Measurements from ENCODE around the gene EZH2. TPM values are rescaled to one million over a fixed set of nuclear protein-coding genes. Genes with fewer than 3 reads are reported as not detected.

EZH2 gene
- total and polyA plus RNA-seq, 4 donors, result 3.6 to 14.8 (median 4.4) TPM

GRCh38 chr7:148828965-148829364 lies 55.1 kb downstream of the EZH2 start:
- H3K9ac ChIP-seq (ENCODE audit: insufficient read depth in 1 of 2, low read length in 2 of 2), result no peak overlapping the region
- DNase-seq, result no peak

GRCh38 chr7:148825338-148825737 lies 58.8 kb downstream of the EZH2 start:
- Histone ChIP-seq H3K27ac (ENCODE audit: low read depth in 1 of 2, low read length in 1 of 2) (no peak overlapping the region), H3K4me1 (ENCODE audit: control insufficient read depth in 5 of 5, insufficient read depth in 5 of 5, low read length in 5 of 5) (no peaks in the 10 kb centered on the region), H3K27me3 (ENCODE audit: control insufficient read depth in 3 of 3, insufficient read depth in 3 of 3, low read length in 2 of 3) (no peaks in the 10 kb centered on the region), H3K36me3 (ENCODE audit: control insufficient read depth in 4 of 4, insufficient read depth in 4 of 4, low read length in 4 of 4) (peaks cover 0 to 9% (median 1%) of the 10 kb centered on the region in 4 donors), H3K9ac (ENCODE audit: insufficient read depth in 1 of 2, low read length in 2 of 2) (no peak overlapping the region), H3K9me3 (ENCODE audit: control insufficient read depth in 4 of 4, insufficient read depth in 3 of 4, low read length in 3 of 4) (no peaks in the 10 kb centered on the region), H3K4me3 (no peak overlapping the region)
- 75 to 80% methylated on average over 5 of the region's 5 CpGs for WGBS, 2 donors
- TF ChIP-seq, protein P1, sequence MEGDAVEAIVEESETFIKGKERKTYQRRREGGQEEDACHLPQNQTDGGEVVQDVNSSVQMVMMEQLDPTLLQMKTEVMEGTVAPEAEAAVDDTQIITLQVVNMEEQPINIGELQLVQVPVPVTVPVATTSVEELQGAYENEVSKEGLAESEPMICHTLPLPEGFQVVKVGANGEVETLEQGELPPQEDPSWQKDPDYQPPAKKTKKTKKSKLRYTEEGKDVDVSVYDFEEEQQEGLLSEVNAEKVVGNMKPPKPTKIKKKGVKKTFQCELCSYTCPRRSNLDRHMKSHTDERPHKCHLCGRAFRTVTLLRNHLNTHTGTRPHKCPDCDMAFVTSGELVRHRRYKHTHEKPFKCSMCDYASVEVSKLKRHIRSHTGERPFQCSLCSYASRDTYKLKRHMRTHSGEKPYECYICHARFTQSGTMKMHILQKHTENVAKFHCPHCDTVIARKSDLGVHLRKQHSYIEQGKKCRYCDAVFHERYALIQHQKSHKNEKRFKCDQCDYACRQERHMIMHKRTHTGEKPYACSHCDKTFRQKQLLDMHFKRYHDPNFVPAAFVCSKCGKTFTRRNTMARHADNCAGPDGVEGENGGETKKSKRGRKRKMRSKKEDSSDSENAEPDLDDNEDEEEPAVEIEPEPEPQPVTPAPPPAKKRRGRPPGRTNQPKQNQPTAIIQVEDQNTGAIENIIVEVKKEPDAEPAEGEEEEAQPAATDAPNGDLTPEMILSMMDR (IDR thresholded peaks at IDR 0.05; ENCODE audit: control extremely low read depth, extremely low read depth), result no peak
- DNase-seq, result no peak
- no peak for ATAC-seq (ENCODE audit: insufficient read depth, low FRiP score)

More at GRCh38 chr7:148828965-148829364, 55.1 kb downstream of the EZH2 start:
- Histone ChIP-seq H3K27ac (ENCODE audit: low read depth in 1 of 2, low read length in 1 of 2) (no peak overlapping the region), H3K4me3 (no peak overlapping the region), H3K4me1 (ENCODE audit: control insufficient read depth in 5 of 5, insufficient read depth in 5 of 5, low read length in 5 of 5) (no peaks in the 10 kb centered on the region), H3K27me3 (ENCODE audit: control insufficient read depth in 3 of 3, insufficient read depth in 3 of 3, low read length in 2 of 3) (no peaks in the 10 kb centered on the region), H3K9me3 (ENCODE audit: control insufficient read depth in 4 of 4, insufficient read depth in 3 of 4, low read length in 3 of 4) (no peaks in the 10 kb centered on the region), H3K36me3 (ENCODE audit: control insufficient read depth in 4 of 4, insufficient read depth in 4 of 4, low read length in 4 of 4) (peaks cover 0 to 9% (median 1%) of the 10 kb centered on the region in 4 donors)
- TF ChIP-seq, protein P1 (IDR thresholded peaks at IDR 0.05; ENCODE audit: control extremely low read depth, extremely low read depth), result no peak
- WGBS, 2 donors, result 62 to 98% methylated on average over 1 of the region's 1 CpG
- ATAC-seq (ENCODE audit: insufficient read depth, low FRiP score), result no peak

GRCh38 chr7:148824864-148825263 lies 59.2 kb downstream of the EZH2 start:
- WGBS, 2 donors, result 97 to 98% methylated on average over 2 of the region's 2 CpGs
- Histone ChIP-seq H3K4me3 (no peak overlapping the region), H3K9ac (ENCODE audit: insufficient read depth in 1 of 2, low read length in 2 of 2) (no peak overlapping the region), H3K36me3 (ENCODE audit: control insufficient read depth in 4 of 4, insufficient read depth in 4 of 4, low read length in 4 of 4) (peaks cover 0 to 9% (median 1%) of the 10 kb centered on the region in 4 donors), H3K4me1 (ENCODE audit: control insufficient read depth in 5 of 5, insufficient read depth in 5 of 5, low read length in 5 of 5) (no peaks in the 10 kb centered on the region), H3K9me3 (ENCODE audit: control insufficient read depth in 4 of 4, insufficient read depth in 3 of 4, low read length in 3 of 4) (no peaks in the 10 kb centered on the region), H3K27ac (ENCODE audit: low read depth in 1 of 2, low read length in 1 of 2) (no peak overlapping the region), H3K27me3 (ENCODE audit: control insufficient read depth in 3 of 3, insufficient read depth in 3 of 3, low read length in 2 of 3) (no peaks in the 10 kb centered on the region)
- no peak for ATAC-seq (ENCODE audit: insufficient read depth, low FRiP score)
- TF ChIP-seq, protein P1 (IDR thresholded peaks at IDR 0.05; ENCODE audit: control extremely low read depth, extremely low read depth), result no peak
- no peak for DNase-seq

DNA sequence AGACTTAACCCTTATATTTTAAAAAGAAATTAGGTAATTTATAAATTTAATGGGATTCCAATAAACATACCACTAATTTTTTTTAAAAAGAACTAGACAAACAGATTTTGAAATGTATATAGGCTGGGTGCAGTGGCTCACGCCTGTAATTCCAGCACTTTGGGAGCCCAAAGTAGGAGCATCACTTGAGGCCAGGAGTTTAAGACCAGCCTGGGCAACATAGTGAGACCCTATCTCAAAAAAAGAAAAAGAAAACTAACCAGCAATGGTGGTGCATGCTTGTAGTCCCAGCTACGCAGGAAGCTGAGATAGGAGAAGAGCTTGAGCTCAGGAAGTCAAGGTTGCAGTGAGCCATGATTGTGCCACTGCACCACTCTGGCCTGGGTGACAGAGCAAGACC lies 62.7 kb downstream of the EZH2 start:
- H3K36me3 ChIP-seq (ENCODE audit: control insufficient read depth in 4 of 4, insufficient read depth in 4 of 4, low read length in 4 of 4), result peaks cover 0 to 16% (median 10%) of the 10 kb centered on the region in 4 donors
- DNase-seq (no peak), ATAC-seq (ENCODE audit: insufficient read depth, low FRiP score) (no peak)
- H3K27me3 ChIP-seq (ENCODE audit: control insufficient read depth in 3 of 3, insufficient read depth in 3 of 3, low read length in 2 of 3), result no peaks in the 10 kb centered on the region
- no peak overlapping the region for H3K9ac ChIP-seq (ENCODE audit: insufficient read depth in 1 of 2, low read length in 2 of 2)
- H3K9me3 ChIP-seq (ENCODE audit: control insufficient read depth in 4 of 4, insufficient read depth in 3 of 4, low read length in 3 of 4), result no peaks in the 10 kb centered on the region
- no peak overlapping the region for H3K4me3 ChIP-seq
- no peaks in the 10 kb centered on the region for H3K4me1 ChIP-seq (ENCODE audit: control insufficient read depth in 5 of 5, insufficient read depth in 5 of 5, low read length in 5 of 5)
- TF ChIP-seq, protein P1 (IDR thresholded peaks at IDR 0.05; ENCODE audit: control extremely low read depth, extremely low read depth), result no peak
- H3K27ac ChIP-seq (ENCODE audit: low read depth in 1 of 2, low read length in 1 of 2), result no peak overlapping the region
- WGBS, 2 donors, result 66 to 90% methylated on average over 2 of the region's 2 CpGs

Measured in lung (tissue), 12 donors.